Glutamatergic neuron (in vitro differentiated cells): ENCODE results near the gene PTF1A. TPM values are rescaled to one million over a fixed set of nuclear protein-coding genes. Genes with fewer than 3 reads are reported as not detected.

ENCODE experiments used
- DNase-seq: peaks from one replicate; pipeline ENCODE4 v3.0.0; 2022
- H3K27ac Mint-ChIP-seq: one replicate; pipeline ENCODE4 v1.8.0; 2020; ENCODE audit warnings: mild to moderate bottlenecking, mixed read lengths, inconsistent platforms; ENCODE audit not compliant: unreplicated experiment
- H3K27me3 Mint-ChIP-seq: one replicate; pipeline ENCODE4 v1.8.0; 2020; ENCODE audit warnings: mild to moderate bottlenecking, moderate library complexity, mixed read lengths, inconsistent platforms; ENCODE audit not compliant: unreplicated experiment
- H3K36me3 Mint-ChIP-seq: one replicate; pipeline ENCODE4 v1.8.0; 2020; ENCODE audit warnings: mild to moderate bottlenecking, mixed read lengths, inconsistent platforms; ENCODE audit not compliant: unreplicated experiment
- H3K4me1 Mint-ChIP-seq: one replicate; pipeline ENCODE4 v1.8.0; 2020; ENCODE audit warnings: mild to moderate bottlenecking, low read depth, mixed read lengths, inconsistent platforms; ENCODE audit not compliant: unreplicated experiment
- H3K4me3 Mint-ChIP-seq: one replicate; pipeline ENCODE4 v1.8.0; 2020; ENCODE audit warnings: mild to moderate bottlenecking, mixed read lengths, inconsistent platforms; ENCODE audit not compliant: unreplicated experiment
- H3K9me3 Mint-ChIP-seq: one replicate; pipeline ENCODE4 v1.8.0; 2020; ENCODE audit warnings: mild to moderate bottlenecking, moderate library complexity, mixed read lengths, inconsistent platforms; ENCODE audit not compliant: unreplicated experiment
- CTCF ChIP-seq: fragments of 200-600 bp; sonication (generic); IDR thresholded peaks from one replicate; pipeline ENCODE4 v1.5.0; 2021; ENCODE audit not compliant: partially characterized antibody, unreplicated experiment
- total RNA-seq: library from RNA; stranded (reverse); fragmentation: NEBNext Ultra II Directional; extraction: Animal tissue kit (Norgen Biotek cat#: 25700); gene quantifications from one replicate; pipeline ENCODE4 v1.2.1, GENCODE V29; 2021; ENCODE audit not compliant: unreplicated experiment

Gene PTF1A
- total RNA-seq, 1 donor from 2014 or later = not detected

GRCh38 chr10:23192712-23193434, 761 bp downstream of the PTF1A start:
- Mint-ChIP-seq H3K27me3 (peaks cover 46% of the 10 kb centered on the region), H3K27ac (no peak overlapping the region), H3K36me3 (no peaks in the 10 kb centered on the region), H3K4me3 (peak overlapping the region; percentile 76), H3K4me1 (peaks cover 4% of the 10 kb centered on the region), H3K9me3 (peaks cover 10% of the 10 kb centered on the region)
- DNase-seq = peak; percentile 60
- TF ChIP-seq CTCF = no peak

- no peak for TF ChIP-seq CTCF
- no peak for DNase-seq
- Mint-ChIP-seq H3K27me3 (peaks cover 42% of the 10 kb centered on the region), H3K4me1 (peaks cover 4% of the 10 kb centered on the region), H3K9me3 (peaks cover 10% of the 10 kb centered on the region), H3K36me3 (no peaks in the 10 kb centered on the region), H3K27ac (peak overlapping the region; percentile 25), H3K4me3 (peak overlapping the region; percentile 71)
These were observed 1.4 kb downstream of the PTF1A start for GRCh38 chr10:23193435-23194074.

GRCh38 chr10:23194471-23194965, 2.4 kb downstream of the PTF1A start:
- DNase-seq = no peak
- Mint-ChIP-seq H3K27ac (no peak overlapping the region), H3K9me3 (peaks cover 10% of the 10 kb centered on the region), H3K4me1 (peaks cover 4% of the 10 kb centered on the region), H3K27me3 (peaks cover 36% of the 10 kb centered on the region), H3K4me3 (no peak overlapping the region), H3K36me3 (no peaks in the 10 kb centered on the region)
- TF ChIP-seq CTCF = no peak

- Mint-ChIP-seq H3K36me3 (no peaks in the 10 kb centered on the region), H3K27me3 (peaks cover 34% of the 10 kb centered on the region), H3K4me3 (no peak overlapping the region), H3K4me1 (peaks cover 4% of the 10 kb centered on the region), H3K9me3 (peaks cover 10% of the 10 kb centered on the region), H3K27ac (no peak overlapping the region)
- no peak for TF ChIP-seq CTCF
- no peak for DNase-seq
These were observed 3.1 kb downstream of the PTF1A start for GRCh38 chr10:23194966-23195845.
